Lung (tissue), 12 donors: ENCODE measurements around the gene CEP85L. TPM values are rescaled to one million over a fixed set of nuclear protein-coding genes. Genes with fewer than 3 reads are reported as not detected.
A peak's percentile ranks its signal among the peaks of the same experiment; 100 is the strongest.

ENCODE experiments used
- ATAC-seq: fragments of 200-7000 bp; cut with Tn5 transposase; one replicate; pipeline ENCODE4 v1.9.1; 2020; ENCODE audit warnings: moderate number of reproducible peaks; ENCODE audit not compliant: insufficient read depth, low FRiP score
- DNase-seq, 3 donors: peaks; one replicate each; pipeline ENCODE4 v3.0.0-alpha.2; 2013 to 2017
- H3K27ac ChIP-seq, 2 donors: one replicate each; pipeline ENCODE4 v1.5.1; 2013; ENCODE audit warnings: mild to moderate bottlenecking in 2 of 2, moderate library complexity in 2 of 2, control low read depth in 1 of 2, inconsistent platforms in 1 of 2, low read depth in 1 of 2, low read length in 1 of 2
- H3K27me3 ChIP-seq, 3 donors: one replicate each; pipeline ENCODE4 v1.5.1; 2013; ENCODE audit warnings: low read length in 2 of 3; ENCODE audit not compliant: control insufficient read depth in 3 of 3, insufficient read depth in 3 of 3
- H3K36me3 ChIP-seq, 4 donors: one replicate each; pipeline ENCODE4 v1.5.1; 2013; ENCODE audit warnings: low read length in 4 of 4, mild to moderate bottlenecking in 1 of 4, moderate library complexity in 1 of 4; ENCODE audit not compliant: control insufficient read depth in 4 of 4, insufficient read depth in 4 of 4
- H3K4me1 ChIP-seq, 5 donors: one replicate each; pipeline ENCODE4 v1.5.1; 2013; ENCODE audit warnings: low read length in 5 of 5, mild to moderate bottlenecking in 2 of 5, moderate library complexity in 1 of 5; ENCODE audit not compliant: control insufficient read depth in 5 of 5, insufficient read depth in 5 of 5
- H3K4me3 ChIP-seq: one replicate; pipeline ENCODE4 v1.5.1; 2013; ENCODE audit warnings: mild to moderate bottlenecking, control low read depth, moderate library complexity
- H3K9ac ChIP-seq, 2 donors: one replicate each; pipeline ENCODE4 v1.5.1; 2013; ENCODE audit warnings: low read length in 2 of 2, control low read depth in 1 of 2; ENCODE audit not compliant: insufficient read depth in 1 of 2
- H3K9me3 ChIP-seq, 4 donors: one replicate each; pipeline ENCODE4 v1.5.1; 2013; ENCODE audit warnings: low read length in 3 of 4, mild to moderate bottlenecking in 1 of 4, moderate library complexity in 1 of 4; ENCODE audit not compliant: control insufficient read depth in 4 of 4, insufficient read depth in 3 of 4
- WGBS, 2 donors: extraction: QIAGEN DNeasy Blood & Tissue Kit; methylation state at CpG; one replicate each; pipeline ENCODE4 v1.1.7; 2013; 5-methylcytosine and 5-hydroxymethylcytosine counted together
- polyA plus RNA-seq, 2 donors: library from polyadenylated mRNA; stranded (reverse); fragments of 200-250 nt; gene quantifications; one replicate each; pipeline ENCODE4 v1.2.1, GENCODE V29; 2013
- total RNA-seq, 2 donors: library from RNA; depleted of rRNA in 1 of 2; stranded (reverse); fragments of >200 nt in 1 of 2; gene quantifications; one replicate each; pipeline ENCODE4 v1.2.1, GENCODE V29; 2014 to 2021
- TF ChIP-seq, protein P1 (sequence below): IDR thresholded peaks from 2 replicates; pipeline ENCODE4 v1.5.1; 2012; ENCODE audit warnings: mild to moderate bottlenecking; ENCODE audit errors: control extremely low read depth, extremely low read depth
- donor health status: control.
- donor health status: control.
- donor health status: Bipolar disorder and iron deficiency.
- donor health status: healthy.
- donor health status: DM: yes; HTN: yes; CAD: no.

The CEP85L gene
- total and polyA plus RNA-seq, 4 donors, result 1.3 to 40.8 (median 7.1) TPM

GRCh38 chr6:118661831-118662230, 10.4 kb upstream of the CEP85L start:
- no peak for ATAC-seq
- DNase-seq, result no peak
- Histone ChIP-seq H3K27me3 (no peaks in the 10 kb centered on the region), H3K9me3 (no peaks in the 10 kb centered on the region), H3K36me3 (no peaks in the 10 kb centered on the region), H3K27ac (no peak overlapping the region), H3K4me3 (no peak overlapping the region), H3K9ac (no peak overlapping the region), H3K4me1 (peaks cover 0 to 17% (median 5%) of the 10 kb centered on the region in 5 donors)
- TF ChIP-seq, protein P1, sequence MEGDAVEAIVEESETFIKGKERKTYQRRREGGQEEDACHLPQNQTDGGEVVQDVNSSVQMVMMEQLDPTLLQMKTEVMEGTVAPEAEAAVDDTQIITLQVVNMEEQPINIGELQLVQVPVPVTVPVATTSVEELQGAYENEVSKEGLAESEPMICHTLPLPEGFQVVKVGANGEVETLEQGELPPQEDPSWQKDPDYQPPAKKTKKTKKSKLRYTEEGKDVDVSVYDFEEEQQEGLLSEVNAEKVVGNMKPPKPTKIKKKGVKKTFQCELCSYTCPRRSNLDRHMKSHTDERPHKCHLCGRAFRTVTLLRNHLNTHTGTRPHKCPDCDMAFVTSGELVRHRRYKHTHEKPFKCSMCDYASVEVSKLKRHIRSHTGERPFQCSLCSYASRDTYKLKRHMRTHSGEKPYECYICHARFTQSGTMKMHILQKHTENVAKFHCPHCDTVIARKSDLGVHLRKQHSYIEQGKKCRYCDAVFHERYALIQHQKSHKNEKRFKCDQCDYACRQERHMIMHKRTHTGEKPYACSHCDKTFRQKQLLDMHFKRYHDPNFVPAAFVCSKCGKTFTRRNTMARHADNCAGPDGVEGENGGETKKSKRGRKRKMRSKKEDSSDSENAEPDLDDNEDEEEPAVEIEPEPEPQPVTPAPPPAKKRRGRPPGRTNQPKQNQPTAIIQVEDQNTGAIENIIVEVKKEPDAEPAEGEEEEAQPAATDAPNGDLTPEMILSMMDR, result no peak
- WGBS, 2 donors, result 97 to 98% methylated on average over 3 of the region's 3 CpGs

DNA sequence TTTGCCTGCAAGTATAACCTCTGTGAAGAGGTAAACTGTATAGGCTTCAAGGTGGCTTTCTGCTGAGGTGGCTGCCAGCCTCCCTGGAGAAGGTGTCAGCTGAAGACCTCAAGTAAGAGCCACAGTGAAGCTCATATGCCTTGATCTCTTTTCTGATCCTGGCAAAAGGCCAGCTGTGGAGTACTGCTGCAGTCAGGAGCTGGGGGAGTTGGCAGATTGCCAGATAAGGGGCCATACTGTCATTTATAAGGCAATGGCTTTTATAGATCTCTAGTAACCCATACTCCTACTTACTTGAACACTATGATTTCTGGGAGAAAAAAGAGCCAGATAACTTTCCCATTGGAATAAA, 8.8 kb upstream of the CEP85L start:
- H3K9ac ChIP-seq, result no peak overlapping the region
- no peaks in the 10 kb centered on the region for H3K9me3 ChIP-seq
- H3K4me3 ChIP-seq, result no peak overlapping the region
- ATAC-seq, result no peak
- H3K36me3 ChIP-seq, result no peaks in the 10 kb centered on the region
- no peak overlapping the region for H3K27ac ChIP-seq
- no peaks in the 10 kb centered on the region for H3K27me3 ChIP-seq
- peaks cover 0 to 11% (median 5%) of the 10 kb centered on the region in 5 donors for H3K4me1 ChIP-seq
- TF ChIP-seq, protein P1, result no peak
- peak; percentile 49 to 71 (median 61) for DNase-seq

DNA sequence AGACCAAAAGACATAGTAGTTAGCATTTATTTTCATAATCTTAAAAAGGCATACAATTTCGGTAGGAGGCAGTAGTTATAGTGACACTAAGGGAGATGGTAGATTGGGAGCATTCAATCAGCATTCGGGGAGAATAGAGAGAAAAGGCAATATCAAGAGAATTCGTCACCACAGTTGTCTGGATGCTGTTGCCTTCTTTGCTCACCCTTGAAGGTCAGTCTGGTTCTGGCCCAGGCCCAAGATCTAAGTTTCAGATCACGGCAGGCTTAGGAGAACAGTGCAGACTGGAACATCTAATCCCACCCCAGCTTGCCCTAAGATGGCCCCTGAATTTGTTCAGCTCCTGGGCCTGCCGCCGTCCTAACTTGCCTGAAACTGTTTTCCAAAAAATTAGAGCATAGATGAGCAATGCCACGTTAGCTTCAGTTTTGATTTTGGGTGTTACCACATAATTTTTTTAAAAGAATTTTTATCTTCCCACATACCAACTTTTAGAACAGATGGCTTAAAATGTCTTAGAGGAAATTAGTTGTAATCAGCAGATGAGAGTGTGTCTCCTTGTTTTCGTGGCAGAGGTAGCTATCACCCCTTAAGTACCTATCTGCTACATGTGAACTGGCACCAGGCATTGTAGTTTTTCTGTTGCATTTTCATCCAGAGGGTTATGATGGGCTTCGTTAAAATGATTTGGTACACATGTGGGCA, 8.3 kb upstream of the CEP85L start:
- WGBS, 2 donors, result 77 to 84% methylated on average over 9 of the region's 9 CpGs
- TF ChIP-seq, protein P1, result no peak
- H3K36me3 ChIP-seq, result no peaks in the 10 kb centered on the region
- H3K9me3 ChIP-seq, result no peaks in the 10 kb centered on the region
- ATAC-seq (no peak), DNase-seq (no peak)
- H3K9ac ChIP-seq, result no peak overlapping the region
- no peaks in the 10 kb centered on the region for H3K27me3 ChIP-seq
- H3K4me3 ChIP-seq, result no peak overlapping the region
- peaks cover 0 to 11% (median 5%) of the 10 kb centered on the region in 5 donors for H3K4me1 ChIP-seq
- no peak overlapping the region for H3K27ac ChIP-seq
